Hepatocyte (in vitro differentiated cells): ENCODE data around the gene ZNHIT1. TPM values are rescaled to one million over a fixed set of nuclear protein-coding genes. Genes with fewer than 3 reads are reported as not detected.

Experiments
- DNase-seq: peaks from one replicate; pipeline ENCODE4 v3.0.0-alpha.2; 2016; ENCODE audit warnings: low spot score
- H2AFZ ChIP-seq: fragments of 200-600 bp; sonication (generic); 2 replicates; pipeline ENCODE4 v1.6.0; 2016; ENCODE audit warnings: antibody characterized with exemption, mild to moderate bottlenecking
- H3K27ac ChIP-seq: fragments of 200-600 bp; sonication (generic); 2 replicates; pipeline ENCODE4 v1.5.1; 2016; ENCODE audit warnings: mild to moderate bottlenecking
- H3K27me3 ChIP-seq: fragments of 200-600 bp; sonication (generic); 2 replicates; pipeline ENCODE4 v1.6.1; 2016
- H3K36me3 ChIP-seq: fragments of 200-600 bp; sonication (generic); replicated peaks from 2 replicates; pipeline ENCODE4 v1.5.1; 2016; ENCODE audit warnings: low read depth; ENCODE audit not compliant: insufficient read depth
- H3K4me1 ChIP-seq: fragments of 200-600 bp; sonication (generic); 2 replicates; pipeline ENCODE4 v1.5.1; 2016; ENCODE audit warnings: mild to moderate bottlenecking, moderate library complexity; ENCODE audit not compliant: insufficient read depth
- H3K4me2 ChIP-seq: fragments of 200-600 bp; sonication (generic); 2 replicates; pipeline ENCODE4 v1.6.0; 2016
- H3K4me3 ChIP-seq: fragments of 200-600 bp; sonication (generic); 2 replicates; pipeline ENCODE4 v1.5.1; 2016; ENCODE audit warnings: mild to moderate bottlenecking
- H3K79me2 ChIP-seq: fragments of 200-600 bp; sonication (generic); 2 replicates; pipeline ENCODE4 v1.6.0; 2017; ENCODE audit warnings: mild to moderate bottlenecking
- H3K9me2 ChIP-seq: fragments of 200-600 bp; sonication (generic); replicated peaks from 2 replicates; pipeline ENCODE4 v1.6.0; 2017; ENCODE audit warnings: mild to moderate bottlenecking; ENCODE audit not compliant: insufficient read depth
- H3K9me3 ChIP-seq: fragments of 200-600 bp; sonication (generic); 2 replicates; pipeline ENCODE4 v1.5.1; 2016; ENCODE audit warnings: low read depth, mild to moderate bottlenecking
- H4K20me1 ChIP-seq: fragments of 200-600 bp; sonication (generic); 2 replicates; pipeline ENCODE4 v1.6.0; 2016; ENCODE audit warnings: mild to moderate bottlenecking; ENCODE audit not compliant: insufficient read depth, poor library complexity, severe bottlenecking
- CTCF ChIP-seq: fragments of 200-600 bp; sonication (generic); IDR thresholded peaks from 2 replicates; pipeline ENCODE4 v1.5.1; 2016; ENCODE audit warnings: antibody characterized with exemption, mild to moderate bottlenecking; ENCODE audit not compliant: poor library complexity
- EZH2 ChIP-seq: fragments of 200-600 bp; sonication (generic); IDR thresholded peaks from 2 replicates; pipeline ENCODE4 v1.6.1; 2016; ENCODE audit warnings: antibody characterized with exemption, mild to moderate bottlenecking, borderline replicate concordance
- EZH2phosphoT487 ChIP-seq: fragments of 200-600 bp; sonication (generic); IDR thresholded peaks from one replicate; pipeline ENCODE4 v1.6.1; 2018; ENCODE audit warnings: antibody characterized with exemption, mild to moderate bottlenecking, low read depth, moderate library complexity; ENCODE audit not compliant: unreplicated experiment, severe bottlenecking
- WGBS: methylation state at CpG from one replicate; pipeline ENCODE4 v1.1.6; 2016; ENCODE audit warnings: low lambda C conversion rate; ENCODE audit errors: missing lambda C conversion rate; 5-methylcytosine and 5-hydroxymethylcytosine counted together
- polyA plus RNA-seq: library from polyadenylated mRNA; unstranded; fragments of >200 nt; fragmentation: Nextera tagmentation; extraction: Ambion mirVana; gene quantifications from 2 replicates; pipeline ENCODE4 v1.2.1, GENCODE V29; 2016
- total RNA-seq: library from RNA; depleted of rRNA; stranded (reverse); fragments of >200 nt; gene quantifications from 2 replicates; pipeline ENCODE4 v1.2.3, GENCODE V29; 2014

ZNHIT1 gene
- total and polyA plus RNA-seq, 2 experiments from 2014 or later, result 110 to 117 TPM

- Histone ChIP-seq H4K20me1 (no peaks in the 10 kb centered on the region), H3K4me2 (no peak overlapping the region), H3K9me3 (no peaks in the 10 kb centered on the region), H3K9me2 (no peaks in the 10 kb centered on the region), H3K36me3 (no peaks in the 10 kb centered on the region), H3K27ac (no peak overlapping the region), H3K27me3 (peaks cover 4% of the 10 kb centered on the region), H3K4me3 (no peak overlapping the region), H3K4me1 (peaks cover under 1% of the 10 kb centered on the region), H2AFZ (no peak overlapping the region), H3K79me2 (no peaks in the 10 kb centered on the region)
- 91% methylated on average over 3 of the region's 4 CpGs for WGBS
- DNase-seq, result no peak
- TF ChIP-seq EZH2 (no peak), CTCF (no peak), EZH2phosphoT487 (no peak)
Measured at GRCh38 chr7:101186844-101187428, 31.0 kb upstream of the ZNHIT1 start.

GRCh38 chr7:101189109-101189508 lies 28.9 kb upstream of the ZNHIT1 start:
- WGBS, result 86% methylated on average over 8 of the region's 8 CpGs
- peaks cover 4% of the 10 kb centered on the region for H3K4me1 ChIP-seq
- H3K4me2 ChIP-seq, result no peak overlapping the region
- TF ChIP-seq EZH2phosphoT487, result no peak
- no peak overlapping the region for H2AFZ ChIP-seq
- H3K27me3 ChIP-seq, result no peaks in the 10 kb centered on the region
- H3K9me2 ChIP-seq, result no peaks in the 10 kb centered on the region
- H4K20me1 ChIP-seq, result no peaks in the 10 kb centered on the region
- H3K27ac ChIP-seq, result no peak overlapping the region
- H3K36me3 ChIP-seq, result no peaks in the 10 kb centered on the region
- no peak for DNase-seq
- H3K79me2 ChIP-seq, result no peaks in the 10 kb centered on the region
- H3K9me3 ChIP-seq, result no peaks in the 10 kb centered on the region
- no peak overlapping the region for H3K4me3 ChIP-seq

- TF ChIP-seq EZH2 (no peak), CTCF (no peak), EZH2phosphoT487 (no peak)
- WGBS, result 89% methylated on average over 10 of the region's 17 CpGs
- no peak overlapping the region for H2AFZ ChIP-seq
- no peak overlapping the region for H3K4me3 ChIP-seq
- no peaks in the 10 kb centered on the region for H3K9me2 ChIP-seq
- H3K27me3 ChIP-seq, result peaks cover 9% of the 10 kb centered on the region
- no peaks in the 10 kb centered on the region for H3K79me2 ChIP-seq
- H3K36me3 ChIP-seq, result no peaks in the 10 kb centered on the region
- no peaks in the 10 kb centered on the region for H4K20me1 ChIP-seq
- no peak for DNase-seq
- H3K27ac ChIP-seq, result no peak overlapping the region
- no peak overlapping the region for H3K4me2 ChIP-seq
- peaks cover 4% of the 10 kb centered on the region for H3K4me1 ChIP-seq
- no peaks in the 10 kb centered on the region for H3K9me3 ChIP-seq
Measured at GRCh38 chr7:101195884-101196283, 22.1 kb upstream of the ZNHIT1 start.

GRCh38 chr7:101197991-101198390 lies 20.0 kb upstream of the ZNHIT1 start:
- no peak overlapping the region for H3K27ac ChIP-seq
- H3K9me3 ChIP-seq, result no peaks in the 10 kb centered on the region
- TF ChIP-seq EZH2phosphoT487, result no peak
- TF ChIP-seq CTCF, result no peak
- no peak overlapping the region for H2AFZ ChIP-seq
- H3K79me2 ChIP-seq, result no peaks in the 10 kb centered on the region
- H3K9me2 ChIP-seq, result no peaks in the 10 kb centered on the region
- H3K36me3 ChIP-seq, result no peaks in the 10 kb centered on the region
- WGBS, result 92% methylated on average over 19 of the region's 21 CpGs
- no peaks in the 10 kb centered on the region for H4K20me1 ChIP-seq
- H3K4me1 ChIP-seq, result no peaks in the 10 kb centered on the region
- no peak overlapping the region for H3K4me3 ChIP-seq
- no peak overlapping the region for H3K4me2 ChIP-seq
- peaks cover 26% of the 10 kb centered on the region for H3K27me3 ChIP-seq
- no peak for DNase-seq
